ENCODE results near the gene SPDEF. TPM values are rescaled to one million over a fixed set of nuclear protein-coding genes. Genes with fewer than 3 reads are reported as not detected.

SPDEF gene
- total RNA-seq, 2 experiments from 2014 or later: 0.34 to 0.54 TPM

GRCh38 chr6:34558172-34558714, 2.1 kb upstream of the SPDEF start:
- no TSS peak for BruUV-seq (replicated peaks)

GRCh38 chr6:34557228-34557627, 1.1 kb upstream of the SPDEF start:
- intact Hi-C loops (cut with micrococcal nuclease; ENCODE audit: unreplicated experiment): no loop called here
- Histone ChIP-seq H3K79me2 (ENCODE audit: insufficient read depth, low read depth, low read length) (no peaks in the 10 kb centered on the region), H3K36me3 (ENCODE audit: insufficient read depth, low read length) (no peaks in the 10 kb centered on the region), H3K4me3 (ENCODE audit: low read depth, low read length, poor library complexity, severe bottlenecking) (no peak overlapping the region), H3K4me2 (ENCODE audit: low read length) (no peak overlapping the region), H2AFZ (ENCODE audit: low read length) (no peak overlapping the region), H3K4me1 (ENCODE audit: insufficient read depth, low read length, poor library complexity, severe bottlenecking) (peaks cover 9% of the 10 kb centered on the region), H3K9me2 (ENCODE audit: insufficient read depth, low read length) (no peaks in the 10 kb centered on the region), H3K27ac (ENCODE audit: low read depth, low read length, poor library complexity, severe bottlenecking) (no peak overlapping the region), H4K20me1 (ENCODE audit: insufficient read depth, low read length) (no peaks in the 10 kb centered on the region), H3K9me3 (ENCODE audit: low read length) (no peaks in the 10 kb centered on the region)
- DNase-seq (ENCODE audit: low spot score): no peak
- CTCF ChIA-PET (ENCODE audit: unreplicated experiment): no interaction called here
- no peak for TF ChIP-seq EZH2phosphoT487 (IDR thresholded peaks at IDR 0.05; ENCODE audit: borderline replicate concordance, low read depth, low read length)
- no peak for TF ChIP-seq CTCF (conservative IDR thresholded peaks at IDR 0.05; ENCODE audit: low read length)
- no TSS peak for BruUV-seq (replicated peaks)
- POLR2A ChIA-PET: no interaction called here

More at GRCh38 chr6:34558172-34558714, 2.1 kb upstream of the SPDEF start:
- Histone ChIP-seq H2AFZ (ENCODE audit: low read length) (no peak overlapping the region), H3K9me2 (ENCODE audit: insufficient read depth, low read length) (no peaks in the 10 kb centered on the region), H3K4me2 (ENCODE audit: low read length) (no peak overlapping the region), H3K4me3 (ENCODE audit: low read depth, low read length, poor library complexity, severe bottlenecking) (no peak overlapping the region), H3K27ac (ENCODE audit: low read depth, low read length, poor library complexity, severe bottlenecking) (no peak overlapping the region), H4K20me1 (ENCODE audit: insufficient read depth, low read length) (no peaks in the 10 kb centered on the region), H3K79me2 (ENCODE audit: insufficient read depth, low read depth, low read length) (no peaks in the 10 kb centered on the region), H3K9me3 (ENCODE audit: low read length) (no peaks in the 10 kb centered on the region), H3K4me1 (ENCODE audit: insufficient read depth, low read length, poor library complexity, severe bottlenecking) (peaks cover 9% of the 10 kb centered on the region), H3K36me3 (ENCODE audit: insufficient read depth, low read length) (no peaks in the 10 kb centered on the region)
- no peak for TF ChIP-seq CTCF (conservative IDR thresholded peaks at IDR 0.05; ENCODE audit: low read length)
- no peak for TF ChIP-seq EZH2phosphoT487 (IDR thresholded peaks at IDR 0.05; ENCODE audit: borderline replicate concordance, low read depth, low read length)
- ChIA-PET CTCF (ENCODE audit: unreplicated experiment) (interaction anchor here (0.7 kb wide), 1 partner anchor 51 kb away, joined by 3 read pairs; no protein-coding TSS in a partner anchor), POLR2A (interaction anchor here (0.5 kb wide), 1 partner anchor 18 kb away, joined by 4 read pairs; no protein-coding TSS in a partner anchor)
- DNase-seq (ENCODE audit: low spot score): no peak
- intact Hi-C loops (cut with micrococcal nuclease; ENCODE audit: unreplicated experiment): no loop called here

GRCh38 chr6:34556493-34556892, 364 bp upstream of the SPDEF start:
- Histone ChIP-seq H3K79me2 (ENCODE audit: insufficient read depth, low read depth, low read length) (no peaks in the 10 kb centered on the region), H3K4me1 (ENCODE audit: insufficient read depth, low read length, poor library complexity, severe bottlenecking) (peaks cover 9% of the 10 kb centered on the region), H2AFZ (ENCODE audit: low read length) (no peak overlapping the region), H3K36me3 (ENCODE audit: insufficient read depth, low read length) (no peaks in the 10 kb centered on the region), H3K27ac (ENCODE audit: low read depth, low read length, poor library complexity, severe bottlenecking) (no peak overlapping the region), H3K4me3 (ENCODE audit: low read depth, low read length, poor library complexity, severe bottlenecking) (no peak overlapping the region), H4K20me1 (ENCODE audit: insufficient read depth, low read length) (no peaks in the 10 kb centered on the region), H3K9me2 (ENCODE audit: insufficient read depth, low read length) (no peaks in the 10 kb centered on the region), H3K9me3 (ENCODE audit: low read length) (no peaks in the 10 kb centered on the region), H3K4me2 (ENCODE audit: low read length) (no peak overlapping the region)
- POLR2A ChIA-PET: no interaction called here
- no peak for TF ChIP-seq CTCF (conservative IDR thresholded peaks at IDR 0.05; ENCODE audit: low read length)
- TF ChIP-seq EZH2phosphoT487 (IDR thresholded peaks at IDR 0.05; ENCODE audit: borderline replicate concordance, low read depth, low read length): no peak
- CTCF ChIA-PET (ENCODE audit: unreplicated experiment): no interaction called here
- no peak for DNase-seq (ENCODE audit: low spot score)
- BruUV-seq (replicated peaks): no TSS peak
- intact Hi-C loops (cut with micrococcal nuclease; ENCODE audit: unreplicated experiment): no loop called here
